ENCODE data around the gene RBM3.
A peak's percentile ranks its signal among the peaks of the same experiment; 100 is the strongest.
"Not testable (repeated sequence)": the region's sequence is repeated elsewhere in the genome, so short reads cannot be mapped to it uniquely, and the experiment has no call there.

RBM3 gene

DNA sequence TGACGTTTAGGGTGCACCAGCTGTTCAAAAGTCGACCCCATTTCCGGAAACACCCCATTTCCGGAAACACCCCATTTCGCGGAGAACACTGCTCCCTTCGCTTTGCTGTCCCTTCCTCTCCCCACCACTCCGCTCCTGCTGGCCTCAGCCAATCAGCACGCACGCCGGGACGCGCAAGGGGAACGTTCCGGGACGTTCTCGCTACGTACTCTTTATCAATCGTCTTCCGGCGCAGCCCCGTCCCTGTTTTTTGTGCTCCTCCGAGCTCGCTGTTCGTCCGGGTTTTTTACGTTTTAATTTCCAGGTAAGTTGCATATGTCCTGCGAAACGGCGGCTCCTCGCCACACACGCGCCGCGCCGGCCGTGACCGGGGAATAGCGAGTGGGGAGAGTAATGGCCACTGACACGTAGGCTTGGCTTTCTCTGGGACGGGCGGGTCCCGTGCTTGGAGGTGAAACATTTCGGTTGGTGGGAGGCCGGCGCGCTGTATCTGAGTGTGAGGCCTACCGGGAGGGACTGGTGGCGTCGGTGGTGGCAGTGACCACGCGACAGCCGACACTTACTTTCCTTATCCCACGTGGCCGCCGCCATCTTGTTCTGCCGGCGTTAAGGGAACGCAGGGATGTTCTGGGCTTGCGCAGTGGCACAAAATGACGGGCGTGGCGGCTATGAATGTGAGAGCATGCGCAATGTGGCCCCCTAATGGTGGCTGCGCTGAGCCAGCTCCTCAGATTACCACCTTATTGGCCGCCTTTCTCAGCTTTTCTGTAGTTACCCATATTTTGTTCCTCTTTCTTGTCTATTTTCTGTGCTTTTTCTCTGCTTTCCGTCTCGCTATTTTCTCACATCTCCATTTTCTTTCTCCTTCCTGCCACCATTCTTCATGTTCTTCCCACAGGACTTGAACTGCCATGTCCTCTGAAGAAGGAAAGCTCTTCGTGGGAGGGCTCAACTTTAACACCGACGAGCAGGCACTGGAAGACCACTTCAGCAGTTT, at the start of gene RBM3:
TSS of gene RBM3 (plus strand) at position 215 of the 997 bp plus-strand sequence. CDS start at position 912, 697 bp downstream.
- peak; percentile 86 for DNase-seq (ENCODE audit: low read depth)

DNA sequence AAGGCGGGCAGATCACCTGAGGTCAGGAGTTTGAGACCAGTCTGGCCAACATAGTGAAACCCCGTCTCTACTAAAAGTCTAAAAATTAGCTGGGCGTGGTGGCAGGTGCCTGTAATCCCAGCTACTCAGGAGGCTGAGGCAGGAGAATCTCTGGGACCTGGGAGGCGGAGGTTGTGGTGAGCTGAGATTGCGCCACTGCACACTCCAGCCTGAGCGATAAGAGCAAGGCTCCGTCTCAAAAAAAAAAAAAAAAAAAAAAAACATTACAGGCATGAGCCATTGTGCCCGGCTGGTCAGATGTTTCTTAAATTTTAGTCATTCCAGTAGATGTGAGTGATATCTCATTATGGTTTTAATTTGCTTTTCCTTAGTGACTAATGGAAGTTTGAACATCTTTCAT, 48.4 kb upstream of the RBM3 start:
- DNase-seq (ENCODE audit: low read depth) = not testable (repeated sequence)

DNA sequence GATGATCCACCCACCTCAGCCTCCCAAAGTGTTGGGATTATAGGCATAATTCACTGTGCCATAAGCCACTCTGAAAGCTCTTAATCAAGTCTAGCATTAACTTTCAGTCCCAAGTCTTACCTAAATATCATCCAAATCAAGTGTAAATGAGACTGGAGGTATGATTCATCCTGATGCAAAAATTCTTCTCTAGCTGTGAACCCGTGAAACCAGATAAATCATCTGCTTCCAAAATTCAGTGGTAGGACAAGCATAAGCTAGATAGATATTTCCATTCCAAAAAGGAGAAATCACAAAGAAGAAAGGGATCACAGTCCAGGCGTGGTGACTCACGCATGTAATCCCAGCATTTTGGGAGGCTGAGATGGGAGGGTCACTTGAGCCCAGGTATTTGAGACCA, 43.5 kb upstream of the RBM3 start:
- DNase-seq (ENCODE audit: low read depth) = no peak

DNA sequence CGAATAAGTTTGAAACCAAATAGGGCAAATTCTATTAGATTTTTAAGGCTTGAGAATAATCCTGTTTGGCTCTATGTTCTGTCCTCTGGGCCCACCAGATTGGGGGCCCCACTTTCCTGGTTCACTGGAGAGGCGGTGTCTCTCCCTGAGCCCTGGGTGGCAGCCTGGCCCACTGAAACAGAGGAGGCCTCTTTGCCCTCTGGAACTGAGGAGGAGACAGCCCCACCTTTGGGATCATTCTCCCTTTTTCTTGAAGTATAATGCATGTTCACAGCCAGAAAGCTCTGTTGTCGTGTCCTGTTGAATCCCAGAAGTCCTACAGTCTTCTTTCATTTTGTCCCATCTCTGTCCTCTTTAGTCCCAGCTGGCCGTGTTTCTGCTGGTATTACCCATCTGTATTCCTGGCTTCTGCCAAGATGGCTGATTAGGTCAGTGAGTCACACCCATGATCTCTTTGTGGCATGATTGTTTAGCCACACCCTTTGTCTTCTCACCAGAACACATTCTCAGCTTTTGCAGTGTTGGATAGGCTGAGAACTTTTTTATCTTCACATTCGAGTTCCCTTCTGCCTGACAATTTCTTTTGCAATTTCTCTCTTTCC, 42.8 kb upstream of the RBM3 start:
- no peak for DNase-seq (ENCODE audit: low read depth)

DNA sequence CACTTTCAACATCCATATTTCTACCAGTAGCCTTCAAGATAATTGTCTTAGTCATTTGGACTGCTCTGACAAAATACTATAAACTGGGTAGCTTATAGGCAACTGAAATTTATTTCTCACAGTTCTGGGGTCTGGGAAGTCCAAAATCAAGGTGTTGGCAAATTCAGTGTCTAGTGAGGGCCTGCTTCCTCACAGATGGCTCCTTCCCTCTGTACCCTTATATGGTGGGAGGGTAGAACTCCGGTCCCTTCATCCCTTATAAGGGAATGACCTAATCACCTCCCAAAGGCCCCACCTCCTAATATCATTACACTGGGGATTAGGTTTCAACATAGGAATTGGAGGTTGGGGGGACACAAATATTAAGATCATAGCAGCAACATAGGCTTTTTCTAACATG, 42.1 kb upstream of the RBM3 start:
- DNase-seq (ENCODE audit: low read depth) = no peak

DNA sequence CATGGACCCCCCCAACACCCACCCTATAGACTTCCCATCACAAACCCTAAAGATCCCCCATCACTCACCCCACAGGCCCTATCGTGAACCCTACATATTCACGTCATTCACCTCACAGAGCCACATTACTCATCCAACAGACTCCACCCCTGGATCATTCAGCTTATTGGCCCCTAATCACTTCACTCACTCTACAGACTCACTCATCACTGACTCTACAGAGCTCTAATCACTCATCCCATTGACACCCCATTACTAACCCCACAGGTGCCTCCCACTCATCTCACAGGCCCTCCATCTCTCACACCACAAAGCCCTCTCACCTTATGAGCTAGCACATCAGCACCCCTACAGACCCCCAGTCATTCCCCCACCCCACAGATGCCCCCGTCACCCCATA, 41.1 kb upstream of the RBM3 start:
- DNase-seq (ENCODE audit: low read depth) = no peak

DNA sequence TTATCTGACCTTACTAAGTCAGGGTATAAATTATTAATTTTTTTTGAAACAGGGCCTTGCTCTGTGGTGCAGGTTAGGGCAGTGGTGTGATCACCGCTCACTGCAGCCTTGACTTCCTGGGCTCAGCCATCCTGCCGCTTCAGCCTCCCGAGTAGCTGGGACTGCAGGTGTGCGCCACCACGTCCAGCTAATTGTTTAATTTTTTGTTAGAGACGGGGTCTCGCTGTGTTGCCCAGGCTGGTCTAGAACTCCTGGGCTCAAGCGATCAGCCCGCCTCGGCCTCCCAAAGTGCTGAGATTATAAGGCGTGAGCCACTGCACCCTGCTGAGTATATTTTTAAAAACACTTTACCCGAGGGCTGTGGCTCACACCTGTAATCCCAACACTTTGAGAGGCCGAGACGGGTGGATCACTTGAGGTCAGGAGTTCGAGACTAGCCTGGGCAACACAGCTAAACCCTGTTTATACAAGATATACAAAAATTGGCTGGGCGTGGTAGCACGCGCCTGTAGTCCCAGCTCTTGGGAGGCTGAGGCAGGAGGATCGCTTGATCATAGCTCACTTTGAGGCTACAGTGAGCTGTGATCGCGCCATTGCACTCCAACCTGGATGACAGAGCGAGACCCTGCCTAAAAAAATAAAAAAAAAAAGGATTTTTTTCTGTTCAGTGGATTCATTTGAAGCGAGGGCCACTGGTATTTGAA, 35.5 kb upstream of the RBM3 start:
- no peak for DNase-seq (ENCODE audit: low read depth)

DNA sequence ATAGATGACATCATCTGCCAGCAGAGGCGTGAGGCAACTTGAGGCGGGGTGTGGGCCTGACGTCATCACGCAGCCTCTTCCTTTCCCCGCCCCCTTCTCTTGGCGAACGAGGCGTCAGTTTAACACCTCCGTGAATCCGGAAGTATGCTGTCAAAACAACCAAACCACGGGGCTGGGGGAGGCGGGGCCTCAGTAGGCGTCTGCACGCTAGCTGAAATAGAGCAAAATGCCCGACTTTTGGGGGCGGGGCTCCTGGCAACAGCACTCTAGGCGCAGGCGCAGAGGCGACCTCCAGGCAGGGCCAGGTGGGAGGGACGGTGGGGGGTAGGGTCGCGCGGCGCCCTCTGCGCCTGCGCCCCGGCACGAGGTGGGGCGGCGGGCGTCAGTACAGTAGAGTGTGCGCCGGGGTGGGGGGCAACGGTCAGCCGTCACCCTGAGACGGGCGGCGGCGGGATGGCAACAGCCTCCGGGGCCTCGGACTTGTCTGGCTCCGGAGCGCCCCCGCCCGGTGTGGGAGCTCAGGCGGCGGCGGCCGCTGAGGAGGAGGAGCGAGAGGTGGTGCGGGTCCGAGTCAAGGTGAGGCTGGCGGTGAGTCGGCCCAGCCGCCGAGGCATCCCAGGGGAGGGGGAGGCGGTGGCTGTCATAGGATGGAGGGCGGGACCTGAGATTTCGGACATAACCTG, 34.8 kb upstream of the RBM3 start, which contains the start of gene TBC1D25:
TSS of gene TBC1D25 (plus strand) at position 370 of the 683 bp plus-strand sequence. CDS start at position 454, 84 bp downstream.
- peak; percentile 92 for DNase-seq (ENCODE audit: low read depth)

DNA sequence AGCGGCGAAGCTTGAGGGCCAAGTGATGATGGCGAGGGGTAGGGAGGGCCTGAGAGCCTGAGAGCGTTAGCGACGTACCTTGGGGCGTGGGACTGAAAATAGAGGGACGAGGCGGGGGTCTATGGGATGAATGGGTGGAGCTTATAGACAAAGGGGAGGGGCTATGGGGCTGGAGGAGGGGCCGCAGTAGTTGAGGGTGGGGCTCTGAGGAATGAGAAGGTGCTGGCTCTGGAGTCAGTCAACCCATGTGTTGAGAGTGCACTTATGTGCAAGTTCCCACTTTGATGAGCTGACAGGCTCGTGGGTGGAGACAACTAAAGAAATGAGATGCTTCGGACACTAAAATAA, 34.3 kb upstream of the RBM3 start:
- peak; percentile 21 for DNase-seq (ENCODE audit: low read depth)

DNA sequence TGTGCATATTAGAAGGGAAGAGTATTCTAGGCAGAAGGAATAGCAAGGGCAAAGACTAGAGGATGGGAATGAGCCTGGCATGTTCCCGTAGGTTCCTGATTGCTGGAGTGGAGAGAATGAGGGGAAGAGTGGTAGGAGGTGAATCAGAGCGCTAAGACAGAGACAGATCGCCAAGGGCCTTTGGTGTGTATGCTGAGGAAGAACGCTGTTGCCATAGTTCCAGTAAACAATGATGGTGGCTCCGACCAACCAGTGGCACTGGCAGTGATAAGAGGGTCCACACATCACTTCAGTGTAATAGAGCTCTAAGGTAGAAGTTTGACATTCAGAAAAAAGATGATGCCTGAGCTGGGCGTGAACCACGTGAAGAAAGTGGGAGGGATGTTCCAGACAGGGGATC, 33.8 kb upstream of the RBM3 start:
- DNase-seq (ENCODE audit: low read depth) = no peak

DNA sequence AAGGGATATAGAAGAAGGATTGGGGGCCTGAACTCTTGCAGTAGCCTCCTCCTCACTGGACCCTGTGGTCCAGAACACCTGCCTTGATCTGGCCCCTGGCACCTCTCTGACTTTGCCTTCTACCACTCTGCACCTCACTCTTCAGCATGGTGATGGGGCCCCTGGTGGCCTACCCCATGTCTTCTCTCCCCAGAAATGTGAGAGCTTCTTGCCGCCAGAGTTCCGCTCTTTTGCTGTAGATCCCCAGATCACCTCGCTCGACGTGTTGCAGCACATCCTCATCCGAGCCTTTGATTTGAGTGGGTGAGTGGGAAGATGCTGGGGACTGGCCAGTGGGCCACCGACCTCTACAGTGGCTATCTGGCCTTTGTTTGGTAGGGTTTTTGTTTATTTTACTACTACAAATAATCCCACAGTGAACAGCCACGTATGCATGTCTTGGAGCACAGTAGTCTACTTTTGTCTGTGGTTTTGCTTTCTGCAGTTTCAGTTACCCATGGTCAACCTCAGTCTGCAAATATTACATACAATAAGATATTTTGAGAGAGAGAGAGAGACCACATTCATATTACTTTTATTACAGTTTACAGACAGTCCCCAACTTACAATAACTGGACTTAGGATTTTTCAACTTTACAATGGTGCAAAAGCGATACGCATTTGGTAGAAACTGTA, 33.0 kb upstream of the RBM3 start:
- DNase-seq (ENCODE audit: low read depth) = no peak

DNA sequence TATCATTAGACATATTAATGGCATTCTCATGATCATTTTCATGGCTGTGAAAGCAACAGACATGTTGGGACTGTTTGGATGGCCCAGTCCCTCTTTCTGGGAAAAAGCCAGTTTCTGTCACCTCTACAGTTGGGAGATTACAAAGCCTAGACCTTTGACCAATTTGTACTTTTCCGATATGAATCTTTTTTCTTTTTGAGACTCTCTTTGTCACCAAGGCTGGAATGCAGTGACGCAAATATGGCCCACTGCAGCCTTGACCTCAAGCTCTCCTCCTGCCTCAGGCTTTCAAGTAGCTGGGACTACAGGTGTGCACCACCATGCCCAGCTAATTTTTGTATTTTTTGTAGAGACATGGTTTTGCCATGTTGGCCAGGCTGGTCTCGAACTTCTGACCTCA, 25.4 kb upstream of the RBM3 start:
- DNase-seq (ENCODE audit: low read depth) = no peak

DNA sequence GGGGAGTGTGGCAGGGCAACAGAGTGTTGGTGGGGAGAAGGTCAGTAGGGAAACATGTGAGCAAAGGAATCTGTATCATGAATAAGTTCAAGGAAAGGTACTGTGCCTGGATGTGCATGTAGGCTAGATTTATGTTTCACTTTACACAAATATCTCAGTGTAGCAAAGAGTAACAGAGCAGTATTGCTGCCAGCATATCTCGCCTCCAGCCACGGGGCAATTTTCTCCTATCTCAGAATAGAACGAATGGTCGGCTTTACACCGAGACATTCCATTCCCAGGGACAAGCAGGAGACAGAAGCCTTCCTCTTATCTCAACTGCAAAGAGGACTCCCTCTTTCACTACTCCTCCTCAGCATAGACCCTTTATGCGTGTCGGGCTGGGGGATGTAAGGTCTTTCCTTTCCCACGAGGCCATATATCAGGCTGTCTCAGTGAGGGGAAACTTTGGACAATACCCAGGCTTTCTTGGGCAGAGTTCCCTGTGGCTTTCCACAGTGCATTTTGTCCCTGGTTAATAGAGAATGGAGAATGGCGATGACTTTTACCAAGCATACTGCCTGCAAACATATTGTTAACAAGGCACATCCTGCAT, 18.5 kb upstream of the RBM3 start:
- not testable (repeated sequence) for DNase-seq (ENCODE audit: low read depth)

DNA sequence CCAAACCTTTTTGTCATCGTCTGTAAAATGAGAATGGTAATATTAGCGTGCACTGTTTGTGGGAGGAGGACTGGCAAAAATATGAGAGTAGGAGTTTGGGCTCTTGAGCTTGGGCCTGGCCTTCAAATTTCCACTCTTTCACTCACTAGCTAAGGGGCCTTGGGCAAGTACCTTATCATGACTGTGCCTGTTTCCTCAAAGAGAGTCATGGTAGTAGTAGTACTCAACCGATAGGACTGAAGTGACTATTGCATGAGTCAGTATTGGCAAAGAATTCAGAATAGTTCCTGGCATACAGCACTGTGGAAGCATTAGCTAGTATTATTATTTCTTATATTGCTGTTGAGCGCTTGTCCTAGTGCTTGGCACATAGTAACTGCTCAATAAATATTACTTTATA, 16.0 kb upstream of the RBM3 start:
- DNase-seq (ENCODE audit: low read depth) = no peak

DNA sequence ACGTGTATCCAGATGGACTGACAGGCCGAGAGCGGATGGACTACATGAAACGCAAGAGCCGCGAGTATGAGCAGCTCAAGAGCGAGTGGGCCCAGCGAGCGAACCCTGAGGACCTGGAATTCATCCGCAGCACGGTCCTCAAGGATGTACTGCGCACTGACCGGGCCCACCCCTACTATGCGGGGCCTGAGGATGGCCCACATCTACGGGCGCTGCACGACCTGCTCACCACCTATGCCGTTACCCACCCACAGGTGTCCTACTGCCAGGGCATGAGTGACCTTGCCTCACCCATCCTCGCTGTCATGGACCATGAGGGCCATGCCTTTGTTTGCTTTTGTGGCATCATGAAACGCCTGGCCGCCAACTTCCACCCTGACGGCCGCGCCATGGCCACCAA, 14.6 kb upstream of the RBM3 start:
- DNase-seq (ENCODE audit: low read depth) = no peak

DNA sequence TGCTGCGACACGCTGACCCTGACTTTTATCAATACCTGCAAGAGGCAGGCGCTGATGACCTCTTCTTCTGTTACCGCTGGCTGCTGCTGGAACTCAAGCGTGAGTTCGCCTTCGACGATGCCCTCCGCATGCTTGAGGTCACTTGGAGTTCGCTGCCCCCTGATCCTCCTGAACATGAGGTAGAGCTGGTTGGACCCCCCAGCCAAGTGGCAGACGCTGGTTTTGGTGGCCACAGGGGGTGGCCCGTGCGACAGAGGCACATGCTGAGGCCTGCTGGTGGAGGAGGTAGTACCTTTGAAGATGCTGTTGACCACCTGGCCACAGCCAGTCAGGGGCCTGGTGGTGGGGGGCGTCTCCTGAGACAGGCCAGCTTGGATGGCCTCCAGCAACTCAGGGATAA, 14.2 kb upstream of the RBM3 start:
- no peak for DNase-seq (ENCODE audit: low read depth)

DNA sequence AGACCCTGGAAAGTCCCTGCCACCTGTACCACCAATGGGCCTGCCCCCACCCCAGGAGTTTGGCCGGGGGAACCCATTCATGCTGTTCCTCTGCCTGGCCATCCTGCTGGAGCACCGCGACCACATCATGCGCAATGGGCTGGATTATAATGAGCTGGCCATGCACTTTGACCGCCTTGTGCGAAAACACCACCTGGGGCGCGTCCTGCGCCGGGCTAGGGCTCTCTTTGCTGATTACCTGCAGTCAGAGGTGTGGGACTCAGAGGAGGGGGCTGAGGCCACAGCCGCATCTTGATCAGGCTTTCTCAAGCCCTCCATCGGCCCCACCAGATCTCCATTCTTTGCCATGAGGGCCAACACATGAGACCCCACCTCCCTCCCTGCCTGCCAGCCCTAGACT, 13.6 kb upstream of the RBM3 start:
- no peak for DNase-seq (ENCODE audit: low read depth)

DNA sequence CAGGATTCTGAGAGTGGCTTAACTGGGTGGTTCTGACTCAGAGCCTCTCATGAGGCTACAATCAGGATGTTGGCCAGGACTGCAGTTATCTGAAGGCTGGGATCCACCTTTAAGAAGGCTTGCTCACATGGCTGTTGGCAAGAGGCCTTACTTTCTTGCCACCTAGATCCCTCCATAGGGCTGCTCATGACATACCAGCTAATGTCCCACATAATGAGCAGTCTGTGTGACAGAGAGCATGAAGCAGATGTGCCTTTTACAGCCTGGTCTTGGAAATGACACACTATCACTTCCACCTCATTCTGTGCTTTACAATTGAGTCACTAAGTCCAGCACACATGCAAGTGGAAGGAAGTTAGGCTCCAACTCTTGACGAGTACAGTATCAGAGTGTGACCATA, 4.3 kb upstream of the RBM3 start:
- DNase-seq (ENCODE audit: low read depth) = no peak

DNA sequence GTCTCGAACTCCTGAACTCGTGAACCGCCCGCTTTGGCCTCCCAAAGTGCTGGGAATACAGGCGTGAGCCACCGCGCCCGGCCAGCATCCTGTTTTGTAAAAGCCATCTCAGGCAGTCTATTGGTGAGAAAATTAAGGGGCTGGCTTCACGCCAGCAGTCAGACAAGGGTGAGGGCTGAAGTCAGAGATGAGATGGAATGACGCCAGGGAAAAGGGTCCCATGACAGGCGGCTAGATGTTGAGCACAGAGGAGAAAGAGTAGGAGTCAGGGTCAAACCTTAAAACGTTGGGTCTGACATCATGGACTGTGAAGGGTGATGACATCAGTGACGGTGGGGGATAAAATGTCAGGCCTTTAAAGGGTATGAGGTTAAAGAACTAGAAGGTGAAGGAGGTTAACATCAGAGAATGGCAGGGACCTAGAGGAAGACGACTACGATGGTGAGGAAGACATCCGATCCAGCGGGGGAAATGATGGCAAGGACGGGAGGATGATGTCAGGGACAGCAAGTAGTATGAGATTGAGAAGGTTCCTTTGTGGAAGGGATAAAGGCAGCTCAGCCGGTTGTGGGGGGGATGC, 504 bp upstream of the RBM3 start:
- DNase-seq (ENCODE audit: low read depth) = no peak

DNA sequence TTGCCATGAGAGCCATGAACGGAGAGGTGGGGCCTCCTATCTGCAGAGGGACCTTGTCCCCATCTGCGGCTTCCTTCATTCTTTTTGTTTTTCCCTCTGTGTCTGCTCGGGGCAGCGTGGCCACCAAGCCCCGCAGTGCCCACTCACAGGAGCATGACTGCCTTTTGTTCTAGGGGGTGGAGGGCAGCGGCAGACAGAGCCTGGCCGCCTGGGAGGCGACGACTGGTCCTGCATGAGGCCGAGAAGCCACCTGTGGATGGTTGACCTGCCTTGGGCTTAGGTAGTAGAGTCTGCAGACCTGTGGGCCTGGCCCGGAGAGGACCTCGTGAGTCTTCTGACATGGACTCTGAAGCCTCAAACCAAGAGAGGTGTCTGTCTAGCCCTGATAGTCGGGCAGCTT, 1.4 kb downstream of the RBM3 start:
- DNase-seq (ENCODE audit: low read depth) = no peak

DNA sequence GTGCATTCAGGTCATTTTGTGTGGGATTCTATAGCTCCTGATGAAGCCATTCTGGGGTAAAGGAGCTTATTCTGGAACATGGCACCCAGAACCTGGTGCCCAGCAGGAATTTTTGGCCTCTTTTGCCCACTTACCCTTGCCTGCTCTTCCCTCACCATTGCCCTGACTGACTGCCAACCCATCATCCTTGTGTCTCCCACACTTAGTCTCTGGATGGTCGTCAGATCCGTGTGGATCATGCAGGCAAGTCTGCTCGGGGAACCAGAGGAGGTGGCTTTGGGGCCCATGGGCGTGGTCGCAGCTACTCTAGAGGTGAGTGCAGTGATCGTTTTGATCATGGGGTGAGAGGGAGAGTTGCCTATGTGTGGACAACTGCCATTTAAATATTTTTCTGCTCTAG, 1.8 kb downstream of the RBM3 start:
- DNase-seq (ENCODE audit: low read depth) = no peak
